GM19099 (cell line): ENCODE results near the gene RIN3.

Experiments used
- POLR2A ChIP-seq: IDR thresholded peaks from 3 replicates; pipeline ENCODE4 v1.6.1; 2011; ENCODE audit warnings: low read depth; ENCODE audit not compliant: insufficient read length; ENCODE audit errors: extremely low read depth

RIN3 gene

DNA sequence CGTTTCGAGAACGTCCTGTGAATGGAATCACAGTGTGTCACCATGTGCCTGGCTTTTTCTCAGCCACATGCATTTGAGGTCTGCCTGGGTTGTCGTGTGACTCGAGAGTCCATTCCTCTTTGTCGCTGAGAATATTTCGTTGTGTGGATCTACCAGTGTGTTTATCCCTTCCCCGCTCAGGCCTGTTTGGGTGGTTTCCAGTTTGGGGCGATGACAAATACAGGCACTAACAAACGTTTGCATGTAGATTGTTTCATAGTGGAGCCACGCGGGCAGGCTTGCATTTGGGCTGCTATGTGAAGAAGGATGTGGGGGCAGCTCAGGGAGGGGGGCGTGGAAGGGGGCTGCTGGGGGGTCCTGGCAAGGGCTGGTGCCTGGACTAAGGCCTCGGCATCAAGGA is 14.1 kb downstream of the RIN3 start:
- no peak for TF ChIP-seq POLR2A

DNA sequence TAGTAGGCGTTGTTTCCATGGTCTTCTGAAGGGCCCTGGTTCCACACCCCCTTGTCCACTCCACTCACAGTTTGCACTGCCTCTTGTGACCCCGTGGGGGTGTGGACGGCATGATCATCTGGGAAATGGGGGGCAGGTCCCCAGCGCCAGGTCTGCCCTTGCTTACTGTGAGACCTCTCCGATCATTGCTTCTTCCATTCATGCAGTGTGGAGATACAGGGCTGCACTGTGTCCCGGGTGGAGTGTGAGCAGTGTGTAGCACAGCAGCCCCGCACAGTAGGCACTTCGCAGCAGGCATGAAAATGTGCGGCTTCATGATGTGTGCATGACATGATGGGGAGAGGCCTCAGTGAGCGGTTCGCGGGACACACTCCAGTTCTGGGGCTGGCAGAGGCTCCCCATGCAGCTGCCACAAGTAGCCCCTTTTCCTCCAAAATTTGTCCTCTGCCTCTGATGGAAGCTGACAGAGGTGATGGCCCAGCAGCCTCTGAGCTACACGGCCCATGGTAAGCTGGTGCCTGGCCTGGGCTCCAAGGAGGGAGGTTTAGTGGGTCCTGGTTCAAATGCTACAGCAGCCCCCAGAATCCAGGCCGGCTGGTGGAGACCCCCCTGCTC is 15.0 kb downstream of the RIN3 start:
- TF ChIP-seq POLR2A: no peak

- TF ChIP-seq POLR2A: no peak
These were observed 16.3 kb downstream of the RIN3 start for GRCh38 chr14:92529903-92530302.

DNA sequence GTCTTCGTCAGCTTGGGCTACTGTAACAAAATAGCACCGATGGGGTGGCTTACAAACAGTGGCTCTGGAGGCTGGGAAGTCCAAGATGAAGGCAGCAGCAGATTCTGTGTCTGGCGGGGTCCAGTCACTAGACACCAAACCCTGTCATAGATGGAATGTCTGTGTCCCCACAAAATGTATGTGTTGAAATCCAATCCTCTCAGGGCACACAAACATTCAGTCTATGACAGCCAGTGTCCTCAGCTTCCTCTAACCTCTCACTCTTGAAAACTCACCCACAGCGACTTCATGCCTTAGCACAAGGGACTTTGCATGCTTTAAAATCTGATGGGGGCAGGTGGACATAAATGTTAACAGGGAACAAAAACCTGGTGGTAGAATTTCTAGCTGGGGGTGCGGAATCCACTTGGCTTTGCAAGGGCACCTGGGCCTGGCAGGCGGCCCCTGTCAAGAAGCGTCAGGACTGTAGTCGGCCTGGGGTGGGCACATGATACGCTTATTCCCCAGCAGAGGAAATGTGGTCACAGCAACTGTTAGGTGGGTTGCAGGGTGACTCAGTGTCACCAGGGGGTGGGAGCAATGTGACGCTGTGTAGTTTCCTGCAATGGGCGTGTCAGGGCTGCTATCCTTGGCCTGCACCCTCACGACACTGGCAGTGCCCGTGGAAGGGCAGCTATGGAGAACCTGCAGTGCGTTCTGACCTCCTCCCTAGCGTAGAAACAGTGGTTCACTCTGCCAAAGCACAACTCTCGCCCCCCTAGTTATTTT is 17.7 kb downstream of the RIN3 start:
- TF ChIP-seq POLR2A: no peak

- TF ChIP-seq POLR2A: no peak
These were observed 19.0 kb downstream of the RIN3 start for GRCh38 chr14:92532490-92533163.

DNA sequence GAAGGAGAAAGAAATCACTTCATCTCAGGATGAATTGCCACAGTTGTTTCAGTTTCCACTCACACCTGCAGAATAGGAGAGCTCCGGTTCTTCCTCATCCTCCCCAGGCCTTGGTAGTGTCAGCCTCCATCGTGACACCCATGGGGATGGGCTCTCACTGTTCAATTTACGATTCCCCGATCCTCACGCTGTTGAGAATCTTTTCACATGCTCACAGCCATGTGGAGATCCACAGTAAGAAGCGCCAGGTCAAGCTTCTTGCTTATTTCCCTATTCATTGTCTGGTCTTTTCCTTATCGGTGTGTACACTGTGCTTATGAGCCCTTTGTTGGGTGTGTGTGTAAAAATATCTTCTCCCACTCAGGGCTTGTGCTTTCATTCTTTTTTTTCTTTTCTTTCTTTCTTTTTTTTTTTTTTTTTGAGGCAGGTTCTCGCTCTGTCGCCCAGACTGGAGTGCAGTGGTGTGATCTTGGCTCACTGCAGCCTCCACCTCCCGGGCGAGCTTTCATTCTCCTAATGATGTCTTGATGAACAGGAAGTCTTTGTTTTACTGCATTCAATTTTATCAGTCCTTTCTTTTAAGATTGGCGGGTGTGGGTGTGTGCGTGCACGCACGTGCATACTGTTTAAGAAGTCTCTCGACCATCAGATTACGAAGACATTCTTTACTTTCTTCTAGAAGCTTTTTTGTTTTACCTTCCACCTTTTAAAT is 21.5 kb downstream of the RIN3 start:
- TF ChIP-seq POLR2A: no peak

DNA sequence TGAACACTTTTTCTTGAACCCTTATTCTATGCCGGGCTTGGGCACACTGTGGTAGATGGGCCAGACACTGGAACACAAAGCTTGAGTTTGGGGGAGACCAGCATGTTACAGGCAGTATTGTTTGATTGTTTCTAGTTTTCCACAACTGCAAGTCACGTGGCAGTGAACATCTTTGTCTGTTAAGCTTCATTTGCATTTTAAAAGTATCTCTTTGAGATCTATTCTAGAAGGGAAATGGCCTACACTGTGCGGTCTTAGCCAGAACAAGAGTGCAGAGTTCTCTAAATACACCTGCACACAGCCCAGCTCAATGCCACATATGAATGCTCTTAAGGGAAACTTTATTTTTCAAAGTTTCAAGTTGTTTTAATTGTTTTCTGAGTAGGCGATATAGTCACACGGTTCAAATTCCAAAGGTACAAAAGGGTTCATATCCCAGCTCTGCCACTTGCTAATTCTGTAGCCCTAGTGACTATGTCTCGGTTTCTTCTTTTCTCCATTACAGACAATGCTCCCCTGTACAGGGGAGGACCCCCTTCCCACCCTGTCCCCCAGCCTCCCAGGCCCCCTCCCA is 24.9 kb downstream of the RIN3 start:
- TF ChIP-seq POLR2A: no peak

- no peak for TF ChIP-seq POLR2A
These were observed 25.8 kb downstream of the RIN3 start for GRCh38 chr14:92539419-92539818.

- TF ChIP-seq POLR2A: no peak
These were observed 26.3 kb downstream of the RIN3 start for GRCh38 chr14:92539875-92540274.

DNA sequence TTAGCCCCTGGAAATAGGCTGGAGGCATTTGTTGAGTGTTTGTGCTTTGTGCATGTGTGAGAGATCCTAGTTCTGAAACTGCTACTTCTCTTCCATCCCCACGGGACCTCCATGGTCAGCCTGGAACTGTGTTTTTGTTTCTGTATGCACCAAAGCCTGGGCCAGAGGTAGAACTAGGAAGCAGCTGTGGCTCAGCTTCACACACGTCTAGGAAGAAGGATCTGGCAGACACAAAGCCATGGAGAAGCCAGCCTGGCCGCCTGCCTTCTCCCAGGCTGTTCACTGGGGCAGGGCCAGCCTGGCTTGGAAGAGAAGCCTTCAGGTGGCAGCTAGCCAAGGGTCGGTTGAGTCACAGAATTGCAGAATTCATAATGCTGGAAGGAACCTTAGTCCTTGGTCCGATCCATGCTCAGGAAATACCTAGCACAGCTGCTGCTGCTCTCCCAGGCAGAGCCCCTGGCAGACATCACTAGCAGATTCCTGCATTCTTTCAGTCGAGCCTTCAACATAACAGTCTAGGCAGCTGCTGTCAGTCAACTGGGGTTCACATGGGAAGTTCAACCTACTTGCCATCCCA is 27.0 kb downstream of the RIN3 start:
- TF ChIP-seq POLR2A: no peak

DNA sequence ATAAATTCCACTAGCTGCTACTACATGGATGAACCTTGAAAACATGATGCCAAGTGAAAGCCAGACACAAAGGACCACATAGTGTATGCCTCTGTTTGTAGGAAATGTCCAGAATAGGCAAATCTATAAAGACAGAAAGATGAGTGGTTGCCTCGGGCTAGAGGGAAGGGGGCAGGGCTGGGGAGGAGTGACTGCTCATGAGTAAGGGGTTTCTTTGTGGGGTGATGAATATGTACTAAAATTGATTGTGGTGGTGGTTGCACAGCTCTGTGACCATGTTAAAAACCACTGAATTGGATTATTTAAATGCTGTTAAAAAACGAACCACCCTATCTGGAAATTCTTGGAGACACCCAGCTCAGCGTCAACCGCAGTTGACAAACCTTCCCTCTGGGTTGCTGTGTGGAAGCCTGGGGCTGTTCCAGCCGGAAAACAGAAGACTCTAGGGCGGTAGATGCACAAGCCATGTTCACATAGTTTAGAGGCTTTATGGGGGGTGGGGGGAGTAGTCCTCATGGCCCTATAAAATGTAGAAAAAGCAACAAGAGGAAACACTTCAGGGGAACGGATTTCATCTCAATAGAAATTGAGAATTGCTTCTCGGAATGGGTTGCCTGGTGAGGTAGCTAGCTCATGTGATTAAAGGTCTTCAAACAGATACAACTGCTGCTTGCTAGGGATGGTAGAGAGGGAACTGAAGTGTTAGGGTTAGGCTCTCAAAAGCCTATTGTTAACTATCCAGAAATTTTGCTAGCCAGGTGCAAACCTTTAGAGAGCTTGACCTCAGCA is 29.4 kb downstream of the RIN3 start:
- no peak for TF ChIP-seq POLR2A

DNA sequence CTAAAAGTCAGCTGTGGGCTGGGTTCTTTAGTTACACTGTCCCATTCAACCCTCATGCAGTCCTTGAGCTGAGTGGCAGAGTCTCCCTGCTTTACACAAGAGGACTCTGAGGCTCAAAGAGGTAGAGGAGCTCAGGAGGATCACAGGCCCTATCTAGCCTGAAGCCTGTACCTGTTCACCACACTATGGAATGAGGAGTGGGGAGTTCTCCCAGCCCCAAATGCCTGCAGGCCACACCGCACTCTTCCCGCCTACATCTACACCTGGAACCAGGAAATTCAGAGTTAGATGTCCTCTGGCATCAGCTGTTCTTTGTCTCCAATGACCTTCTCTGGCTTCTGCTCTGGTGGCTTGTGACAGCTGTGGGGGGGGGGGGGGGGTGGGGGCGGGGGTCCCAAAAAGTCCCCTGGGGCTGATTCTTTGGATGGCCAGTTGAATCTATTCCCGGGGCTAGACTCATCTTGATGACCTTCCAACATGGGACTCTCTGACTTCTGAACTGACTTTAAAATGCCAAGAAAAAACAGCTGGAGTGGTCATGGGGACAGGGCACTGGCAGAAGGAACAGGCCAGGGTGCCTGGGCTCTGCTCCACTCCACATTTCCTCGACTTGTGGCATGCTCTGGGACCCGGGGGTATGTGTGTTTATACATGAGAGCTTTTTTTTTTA is 30.6 kb downstream of the RIN3 start:
- no peak for TF ChIP-seq POLR2A

DNA sequence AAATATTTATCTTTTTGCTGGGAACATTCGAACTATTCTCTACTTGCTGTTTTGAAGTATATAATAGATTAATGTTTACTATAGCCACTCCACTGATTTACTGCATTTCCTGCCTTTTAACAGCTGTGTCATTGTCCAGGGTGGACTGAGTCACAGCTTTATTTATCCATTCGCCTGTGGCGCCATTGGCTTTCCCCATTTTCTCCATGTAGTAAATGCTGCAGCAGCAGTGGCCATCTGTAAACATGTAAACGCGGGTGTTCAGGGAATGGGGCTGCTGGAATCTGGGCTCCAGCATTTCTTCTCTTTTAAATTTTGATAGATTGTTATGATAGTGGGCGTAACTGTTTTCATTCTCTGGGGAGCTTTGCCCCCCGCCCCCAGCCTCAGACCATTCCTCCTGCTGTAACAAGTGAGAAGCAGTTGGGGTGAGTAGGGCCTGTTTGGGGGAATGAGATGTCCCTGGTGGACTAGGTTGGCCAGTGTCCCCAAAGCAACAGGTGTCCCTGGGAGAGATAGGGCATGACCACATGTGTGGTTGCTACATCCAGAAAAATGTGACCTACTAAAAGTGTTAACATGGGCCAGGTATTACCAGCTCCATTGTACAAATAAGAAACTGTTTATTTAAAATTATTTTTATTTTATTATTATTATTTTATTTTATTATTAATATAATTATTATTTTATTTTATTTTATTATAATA is 32.9 kb downstream of the RIN3 start:
- TF ChIP-seq POLR2A: no peak
